Head of caudate nucleus (tissue), 42 donors: ENCODE data around the gene HOXB5.

ENCODE experiments used
- DNase-seq, 42 donors: peaks; one replicate each; pipeline versions ENCODE4 v3.0.0 to v3.0.0-alpha.2; 2020 to 2021; ENCODE audit warnings: mixed read lengths in 7 of 42
- intact Hi-C: fragments of 100-400 bp; cut with DNase I; formaldehyde crosslinking; loops from one replicate; pipeline ENCODE4 v1.15.0; 2022

HOXB5 gene

DNA sequence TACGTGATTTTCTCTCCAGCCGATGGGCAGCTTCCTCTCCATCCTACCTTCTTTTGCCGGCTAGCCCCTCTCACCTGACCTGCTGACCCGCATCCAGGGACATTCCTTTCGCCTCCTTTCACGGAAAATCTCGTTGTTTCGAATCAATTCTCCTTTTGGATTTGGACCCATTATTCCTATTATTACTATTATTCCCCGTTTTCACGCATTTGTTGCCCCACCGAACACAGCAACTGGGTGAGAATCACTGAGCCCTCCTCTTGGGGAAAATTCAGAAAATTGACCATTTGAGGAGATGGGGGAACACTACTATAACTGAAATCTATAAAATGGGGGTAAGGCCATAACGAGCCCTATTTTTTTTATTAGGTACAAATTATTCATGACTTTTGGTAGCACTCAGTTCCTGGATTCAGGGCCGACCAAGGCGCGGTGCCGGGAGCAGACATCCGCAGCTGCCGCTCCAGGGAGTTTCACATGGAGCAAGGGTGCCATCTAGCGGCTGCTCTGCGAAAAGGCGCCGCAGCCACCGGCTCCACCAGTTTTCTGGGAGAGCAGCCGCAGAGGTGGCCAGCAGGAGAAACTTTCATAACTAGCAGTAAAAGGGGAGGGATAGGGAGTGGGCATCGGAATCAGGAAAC lies 24.8 kb upstream of the HOXB5 start:
- DNase-seq: peak; percentile 71 to 95 (median 90)
- intact Hi-C loops: loop anchor here (2.0 kb wide), 1 partner anchor 594 kb away; no protein-coding TSS in a partner anchor

DNA sequence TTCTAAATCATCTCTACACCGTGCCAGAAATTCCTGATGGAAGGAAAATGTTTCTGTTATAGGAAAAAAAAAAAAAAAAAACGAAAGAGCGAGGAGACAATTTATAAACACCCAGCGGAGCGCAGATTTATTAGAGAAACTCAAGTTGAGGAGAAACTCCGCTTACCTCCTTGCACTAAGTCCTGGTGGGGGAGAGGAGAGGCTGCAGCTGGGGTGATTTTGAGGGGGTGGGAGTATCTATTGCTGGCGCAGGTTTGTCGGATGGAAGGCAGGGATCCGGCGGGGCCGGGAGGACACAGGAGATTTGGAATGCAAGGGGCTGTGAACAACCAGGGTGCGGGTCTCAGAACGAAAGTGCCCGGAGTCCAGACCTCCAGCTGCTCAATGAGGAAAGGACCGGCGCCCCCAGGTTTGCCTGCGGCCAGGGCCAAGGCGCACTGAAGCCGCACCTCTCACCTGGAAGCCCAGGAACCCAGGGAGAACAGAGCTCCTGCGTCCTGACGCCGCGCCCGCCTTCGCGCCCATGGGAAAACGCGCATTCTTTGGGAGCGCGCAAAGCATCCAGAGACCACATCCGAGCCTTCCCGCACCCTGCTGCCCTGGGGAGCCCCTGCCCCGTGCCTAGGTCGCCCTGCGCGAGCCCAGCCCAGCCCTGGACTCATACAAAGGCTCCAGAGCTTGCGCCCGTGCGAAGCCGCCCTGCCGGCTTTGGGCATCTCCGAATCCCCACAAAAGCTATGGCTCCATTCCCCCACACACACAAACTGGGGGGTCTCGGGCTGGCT lies 24.1 kb upstream of the HOXB5 start:
- no peak for DNase-seq
- intact Hi-C loops: loop anchor here (2.0 kb wide), 1 partner anchor 593 kb away; no protein-coding TSS in a partner anchor

DNA sequence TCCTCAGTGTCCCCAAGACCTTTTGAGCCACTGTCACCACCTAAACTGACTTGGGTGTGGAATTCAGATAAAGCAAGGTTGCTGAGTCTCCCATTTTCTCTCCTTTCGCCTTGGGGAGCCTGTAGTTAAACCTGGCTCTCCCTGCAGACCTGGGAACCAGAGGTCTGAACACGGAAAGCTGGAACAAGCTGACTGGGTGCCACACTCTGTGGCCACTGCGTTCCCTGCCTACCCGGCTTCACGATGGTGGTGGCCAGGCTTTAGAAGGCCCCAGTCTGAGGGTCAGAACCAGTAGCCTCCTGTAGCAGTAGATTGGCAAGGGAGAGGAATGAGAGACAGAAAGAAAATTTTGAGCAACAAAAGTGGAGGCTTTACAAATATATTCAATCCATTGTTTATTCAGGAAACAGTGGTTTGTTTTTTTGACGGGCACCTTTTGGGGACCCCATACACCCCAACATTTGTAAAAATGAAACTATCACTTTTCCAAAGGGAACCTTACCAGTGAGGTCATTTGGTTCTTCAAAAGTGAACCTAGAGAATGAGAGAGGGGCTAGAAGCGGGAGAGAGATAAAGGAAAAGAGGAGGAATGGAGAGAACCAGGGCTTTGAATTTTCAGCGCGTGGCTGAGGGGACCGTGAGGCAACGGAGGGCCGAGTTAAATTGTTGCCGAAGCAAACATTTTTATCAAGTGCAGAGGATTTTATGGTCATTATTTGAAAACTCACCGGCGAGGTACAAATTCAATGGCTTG lies 23.3 kb upstream of the HOXB5 start:
- intact Hi-C loops: no loop called here
- DNase-seq: no peak

DNA sequence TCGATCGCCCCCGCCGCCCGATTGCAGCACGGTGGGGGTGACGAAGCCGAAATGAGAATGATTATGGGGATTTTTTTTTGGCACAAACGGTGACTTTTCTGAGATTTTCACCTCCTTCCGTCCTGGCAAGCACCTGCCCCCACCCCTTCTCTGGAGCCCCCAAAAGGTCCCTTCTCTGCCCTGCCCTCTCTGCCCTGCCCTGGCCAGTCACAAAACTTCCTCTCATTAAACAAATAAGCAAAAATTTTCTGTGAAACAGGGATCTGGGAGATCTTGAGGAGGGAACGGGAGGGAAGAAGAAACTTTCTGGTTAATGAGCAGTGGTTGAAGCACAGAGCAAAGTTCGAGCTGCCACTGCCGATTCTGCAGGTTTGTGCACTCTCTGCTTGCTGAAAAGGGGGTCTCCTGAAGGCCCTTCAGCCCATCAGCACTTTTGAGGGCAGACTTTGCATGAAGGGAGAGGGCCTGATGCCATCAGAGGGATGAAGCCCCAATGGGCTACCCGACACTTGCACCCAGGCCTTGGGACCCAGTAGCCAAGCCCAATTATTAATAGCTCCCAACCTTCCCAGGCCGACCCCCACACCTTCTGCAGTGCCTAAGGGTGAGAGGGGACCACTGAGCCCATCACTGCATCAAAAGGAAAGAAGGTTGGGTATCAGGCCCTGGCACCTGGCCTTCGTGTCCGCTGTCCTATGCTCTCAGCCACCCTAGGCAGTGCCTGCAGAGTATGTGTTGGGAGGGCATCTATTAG lies 22.6 kb upstream of the HOXB5 start:
- no peak for DNase-seq
- intact Hi-C loops: no loop called here

DNA sequence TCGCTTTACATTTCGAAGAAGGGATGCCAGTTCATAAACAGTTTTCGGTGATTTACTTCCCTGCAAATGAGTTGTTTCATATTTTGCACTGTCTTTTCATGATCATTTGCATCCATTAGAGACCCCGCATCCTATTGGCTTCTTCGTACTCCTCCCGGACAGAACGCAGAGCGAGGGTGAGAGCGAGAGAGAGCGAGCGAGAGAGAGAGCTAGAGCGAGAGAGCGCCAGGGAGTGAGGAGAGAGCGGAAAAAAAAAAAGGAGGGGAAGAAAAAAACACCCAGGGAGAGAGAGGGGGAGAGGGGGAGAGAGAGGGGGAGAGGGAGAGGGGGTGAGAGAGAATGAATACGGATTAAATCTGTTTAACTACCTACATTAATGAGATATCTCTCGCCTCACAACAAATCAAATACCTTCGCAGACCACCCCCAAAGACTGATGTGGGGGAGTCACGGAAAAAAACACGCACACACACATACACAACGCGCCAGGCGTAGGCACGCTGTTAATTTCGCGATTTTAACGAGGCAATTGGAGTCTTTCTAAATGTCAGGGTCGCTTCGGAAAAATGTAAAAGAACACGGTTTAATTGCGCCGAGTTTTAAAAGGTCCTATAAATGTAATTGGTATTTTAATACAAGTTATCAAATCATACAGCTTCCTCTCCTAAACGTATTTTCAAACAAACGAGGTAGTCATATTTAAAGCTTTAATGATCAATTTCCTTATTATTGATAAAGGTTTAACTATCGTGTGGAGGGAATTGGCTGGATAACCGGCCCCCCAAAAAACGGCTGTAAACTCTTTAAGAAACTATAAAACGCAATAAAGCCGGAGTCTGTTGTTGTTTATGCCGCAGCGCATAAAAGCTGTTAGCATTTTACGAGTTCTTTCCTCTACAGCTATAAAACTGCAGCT lies 21.7 kb upstream of the HOXB5 start, which contains the start of gene HOXB8:
TSS of gene HOXB8 (minus strand) at position 246 of the 916 bp plus-strand sequence. CDS start 588 bp downstream, outside the sequence.
- intact Hi-C loops: no loop called here
- DNase-seq: no peak

DNA sequence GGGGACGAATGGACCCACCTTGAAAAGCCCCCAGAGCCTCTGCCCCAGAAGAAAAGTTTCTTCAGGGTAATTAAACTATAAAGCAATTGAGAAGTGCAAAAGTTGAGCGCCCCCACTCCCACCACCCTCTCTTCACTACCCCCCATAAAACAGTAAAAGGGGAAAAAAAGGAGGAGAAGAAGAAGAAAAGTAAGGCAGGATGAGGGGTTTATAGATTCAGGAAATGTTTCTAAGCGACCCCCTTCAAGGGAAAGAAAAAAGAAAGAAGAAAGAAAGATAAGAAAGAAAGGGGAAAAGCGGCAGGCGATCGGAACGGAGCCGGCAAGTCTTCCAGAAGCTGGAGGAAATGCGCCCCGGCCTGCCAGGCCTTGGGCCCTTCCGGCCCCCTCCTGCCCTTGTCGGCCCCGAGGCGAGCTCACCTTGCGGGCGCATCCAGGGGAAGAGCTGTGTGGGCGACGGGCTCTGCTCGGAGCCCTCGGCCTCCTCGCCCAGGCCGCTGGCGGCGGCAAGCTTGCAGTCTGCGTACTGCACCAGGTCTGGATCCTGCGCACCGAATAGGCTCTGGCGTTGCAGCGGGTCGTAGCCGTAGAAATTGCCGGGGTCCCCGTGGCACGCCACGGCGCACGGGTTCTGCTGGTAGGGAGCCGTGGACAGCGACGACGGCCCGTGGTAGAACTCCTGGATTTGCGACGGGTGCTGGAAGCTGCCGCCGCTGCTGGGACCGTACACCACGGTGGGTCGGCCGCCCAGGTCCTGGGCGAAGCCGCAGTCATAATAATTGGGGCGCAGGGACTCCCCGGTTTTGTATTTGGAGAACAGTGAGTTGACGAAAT lies 20.5 kb upstream of the HOXB5 start:
- no peak for DNase-seq
- intact Hi-C loops: no loop called here

DNA sequence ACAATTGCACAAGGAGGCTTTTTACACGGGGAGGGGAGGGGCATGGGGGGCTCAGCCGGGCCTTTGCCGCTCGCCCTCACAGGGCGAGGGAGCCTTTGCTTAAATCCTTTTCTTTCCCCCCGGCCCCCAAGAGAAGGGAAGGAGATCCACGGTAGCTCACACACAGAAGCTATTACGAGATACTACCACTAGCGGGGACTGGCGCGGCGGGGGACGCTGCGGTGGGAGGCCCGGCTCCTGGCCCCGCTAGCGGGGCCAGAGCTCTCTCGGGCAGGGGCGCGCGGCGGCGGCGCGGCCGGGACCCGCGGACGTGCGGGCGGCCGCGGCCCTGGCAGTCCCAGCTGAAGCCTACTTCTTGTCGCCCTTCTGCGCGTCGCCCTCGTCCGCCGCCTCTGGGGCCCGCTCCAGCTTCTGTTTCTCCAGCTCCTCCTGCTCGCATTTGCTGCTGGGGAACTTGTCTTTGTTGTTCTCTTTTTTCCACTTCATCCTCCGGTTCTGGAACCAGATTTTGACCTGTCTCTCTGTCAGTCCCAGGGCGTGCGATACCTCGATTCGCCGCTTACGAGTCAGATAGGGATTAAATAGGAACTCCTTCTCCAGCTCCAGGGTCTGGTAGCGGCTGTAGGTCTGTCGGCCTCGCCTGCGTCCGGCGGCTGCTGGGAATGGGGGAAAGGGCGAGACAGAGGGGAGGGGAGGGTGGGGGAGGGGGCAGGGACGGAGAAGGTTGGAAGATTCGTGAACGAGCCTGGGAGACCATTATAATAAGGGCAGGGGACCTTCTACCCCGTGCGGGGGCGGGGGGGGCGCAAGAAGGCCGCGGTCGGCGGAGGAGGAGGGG lies 19.5 kb upstream of the HOXB5 start:
- intact Hi-C loops: no loop called here
- DNase-seq: peak in 1 of 42 donors; percentile 4

DNA sequence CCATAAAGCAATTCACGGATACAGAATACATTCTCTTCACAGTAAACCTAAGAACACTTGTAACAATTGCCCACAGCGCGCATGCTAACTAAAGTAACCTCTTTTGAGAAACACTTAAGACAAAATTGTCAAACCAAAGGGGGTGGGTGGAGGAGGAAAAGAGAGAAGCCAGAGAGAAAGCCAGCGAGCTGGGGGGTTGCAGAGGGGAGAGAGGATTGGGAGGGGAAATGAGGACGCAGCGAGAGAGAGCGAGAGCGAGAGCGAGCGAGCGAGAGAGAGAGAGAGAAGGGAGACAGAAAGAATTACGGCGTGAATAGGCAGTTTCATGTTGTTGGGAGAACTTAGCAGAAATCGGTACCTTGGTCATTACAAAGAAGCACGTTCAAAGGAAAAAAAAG lies 18.9 kb upstream of the HOXB5 start:
- DNase-seq: no peak
- intact Hi-C loops: no loop called here

DNA sequence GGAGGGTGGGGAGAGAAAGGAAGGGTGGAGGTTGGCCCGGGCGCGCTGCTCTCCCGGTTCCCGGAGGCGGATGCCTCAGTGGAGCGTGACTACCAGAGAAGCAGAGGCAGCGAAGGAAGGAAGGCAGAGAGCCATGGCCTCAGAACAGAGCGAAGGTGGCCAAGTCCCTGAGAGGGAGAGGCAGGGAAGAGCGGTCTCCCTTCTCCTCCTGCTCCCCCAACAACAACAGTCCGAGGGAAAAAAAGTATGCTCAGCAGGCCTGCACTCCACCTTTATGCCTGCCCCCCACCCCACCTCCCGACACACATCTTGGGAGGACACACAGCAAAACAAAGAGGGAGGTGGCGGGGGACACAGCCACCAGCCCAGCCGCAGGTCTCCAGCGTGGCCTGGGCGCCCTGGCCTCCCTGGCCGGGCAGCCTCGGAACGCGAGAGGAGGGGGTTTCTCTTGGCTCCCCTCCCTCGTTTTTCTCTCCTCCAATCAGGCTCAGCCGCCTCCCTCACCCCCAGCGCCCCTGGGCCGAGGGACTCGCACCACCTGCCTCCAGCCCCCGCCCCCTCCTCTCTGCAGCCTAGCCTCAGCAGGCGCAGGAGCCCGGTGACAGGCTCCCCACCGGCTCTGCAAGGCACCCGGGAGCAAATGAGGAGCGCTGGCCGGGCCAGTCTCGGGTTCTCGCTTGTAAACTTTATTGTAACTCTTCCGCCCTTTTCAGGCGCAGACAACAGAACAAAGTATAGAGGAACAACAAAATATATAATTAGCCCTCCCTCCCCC lies 18.3 kb upstream of the HOXB5 start:
- intact Hi-C loops: no loop called here
- DNase-seq: no peak

DNA sequence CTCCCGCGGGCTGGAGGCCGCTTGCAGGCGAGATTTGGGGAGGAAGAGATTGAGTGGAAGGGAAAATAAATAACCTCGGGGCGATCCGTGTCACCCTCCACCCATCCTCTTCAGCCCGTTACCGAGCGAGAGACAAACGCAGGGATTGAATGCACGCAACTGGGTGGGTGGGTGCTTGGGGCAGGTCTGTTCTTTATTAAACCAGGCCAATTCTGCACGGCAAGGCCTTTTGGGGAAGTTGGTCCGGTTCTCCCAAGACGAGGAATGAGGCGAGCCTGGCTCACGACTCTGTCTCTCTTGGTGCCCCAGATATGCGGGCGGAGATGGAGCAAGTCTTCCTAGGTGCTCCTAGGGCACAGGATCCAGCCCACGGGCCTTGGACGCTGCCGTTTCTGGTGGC lies 17.6 kb upstream of the HOXB5 start:
- no peak for DNase-seq
- intact Hi-C loops: no loop called here

DNA sequence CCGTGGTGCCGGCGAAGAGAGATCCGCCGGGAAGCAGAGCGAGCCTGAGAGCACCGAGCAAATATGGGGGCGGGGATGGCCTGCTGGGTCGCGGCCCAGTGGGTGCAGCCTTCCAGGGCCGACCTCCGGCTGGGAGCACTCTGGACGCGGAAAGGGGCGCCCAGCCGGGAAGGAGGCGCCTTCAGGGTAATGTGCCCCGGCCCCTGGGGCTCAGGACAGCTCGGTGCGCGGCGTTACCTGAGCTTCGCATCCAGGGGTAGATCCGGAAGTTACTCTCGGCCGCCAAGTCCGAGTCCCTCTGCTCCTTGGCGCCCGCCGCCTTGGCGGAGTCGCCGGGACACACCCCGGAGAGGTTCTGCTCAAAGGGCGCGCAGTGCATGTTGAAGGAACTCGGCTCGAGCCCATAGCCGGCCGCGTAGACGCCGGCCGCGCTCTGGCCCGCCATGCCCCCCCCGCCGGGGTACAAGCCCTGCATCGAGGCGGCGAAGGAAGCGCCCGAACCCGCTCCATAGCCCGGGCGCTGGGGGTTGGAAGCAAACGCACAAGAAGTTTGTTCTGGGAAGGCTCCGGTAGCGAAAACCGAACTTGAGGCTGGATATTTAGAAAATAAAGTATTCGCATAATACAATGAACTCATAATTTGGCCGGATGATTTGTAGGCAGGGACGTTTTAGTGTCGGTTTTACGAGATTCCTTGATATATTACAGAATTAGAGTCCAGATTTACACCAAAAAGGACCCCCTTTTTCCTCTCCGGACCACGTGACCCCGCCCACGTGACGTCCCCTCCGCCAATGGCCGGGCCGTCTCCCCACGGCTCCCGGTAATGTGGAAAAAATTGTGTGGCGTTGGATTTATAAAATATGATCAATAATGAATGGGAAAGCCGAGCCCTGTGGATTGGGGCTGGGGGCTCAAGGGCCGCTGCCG lies 17.0 kb upstream of the HOXB5 start, which contains the start of gene HOXB7:
TSS of gene HOXB7 (minus strand) at position 736 of the 930 bp plus-strand sequence. CDS start at position 637, 99 bp downstream.
- DNase-seq: peak in 27 of 42 donors; percentile 13 to 68 (median 41)
- intact Hi-C loops: no loop called here

DNA sequence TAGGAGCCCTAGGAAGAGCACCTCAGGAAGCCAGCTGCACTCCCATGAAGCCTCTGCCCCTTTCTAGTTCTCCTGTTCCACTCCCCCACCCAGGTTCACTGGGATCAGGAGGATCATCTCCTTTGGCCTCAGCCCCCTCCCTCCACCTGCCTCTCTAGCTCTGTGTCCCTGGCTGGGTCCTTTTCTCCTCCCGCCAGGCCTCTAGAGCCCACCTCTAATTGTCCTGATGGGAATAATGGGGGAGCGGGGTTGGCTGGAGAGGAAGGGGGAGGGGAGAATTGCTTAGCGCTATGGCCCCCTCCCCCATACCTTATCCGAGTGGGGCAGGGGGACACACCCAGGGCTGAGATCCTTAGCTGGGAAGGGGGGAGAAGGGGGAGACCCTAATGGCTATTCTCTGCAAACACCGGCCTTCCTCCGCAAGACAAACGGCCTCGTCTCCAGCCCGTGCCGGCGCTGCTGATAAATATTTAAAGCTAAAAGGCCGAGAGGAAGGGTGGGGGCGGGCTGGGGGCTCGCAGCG lies 16.2 kb upstream of the HOXB5 start:
- DNase-seq: no peak
- intact Hi-C loops: no loop called here

DNA sequence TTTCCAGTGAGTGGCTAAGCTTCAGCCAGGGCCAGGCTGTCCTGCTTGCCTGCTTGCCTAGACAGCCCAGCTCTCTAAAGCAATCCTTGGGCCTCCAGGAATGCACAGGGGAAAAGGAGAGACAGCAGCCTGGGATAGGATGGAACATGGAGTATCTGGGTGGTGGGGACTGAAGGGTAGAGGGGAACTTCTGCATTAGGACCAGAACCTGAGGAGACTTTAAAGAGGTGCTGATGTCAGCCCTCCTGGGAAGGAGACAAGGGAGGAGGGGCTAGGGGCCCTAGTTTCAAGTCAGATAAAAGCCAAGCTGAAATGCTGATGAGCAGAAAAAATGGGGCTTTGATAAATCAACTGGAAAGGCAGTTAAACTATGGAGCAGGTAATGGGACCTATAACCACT lies 15.5 kb upstream of the HOXB5 start:
- no peak for DNase-seq
- intact Hi-C loops: no loop called here

DNA sequence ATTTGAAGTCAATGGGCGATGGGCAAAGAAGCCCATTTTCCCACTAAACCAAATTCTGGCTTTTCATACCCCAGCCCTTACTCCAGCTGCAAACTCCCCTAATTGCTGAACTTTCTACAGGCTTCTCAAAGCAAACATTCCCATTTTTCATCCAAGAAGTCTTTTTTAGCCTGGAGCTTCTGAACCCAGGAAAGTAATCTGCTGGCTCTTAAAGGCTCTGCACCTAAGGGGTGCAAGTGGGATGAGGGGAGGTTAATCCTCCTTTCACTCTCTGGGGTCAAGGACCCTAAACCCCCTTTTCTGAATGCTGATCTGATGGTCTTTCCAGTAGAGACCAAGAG lies 14.9 kb upstream of the HOXB5 start:
- intact Hi-C loops: no loop called here

More for the DNA sequence above, 14.9 kb upstream of the HOXB5 start:
- DNase-seq: no peak
